WTC11 (cell line): Measurements from ENCODE around the gene CADM1. TPM values are rescaled to one million over a fixed set of nuclear protein-coding genes. Genes with fewer than 3 reads are reported as not detected.

ENCODE experiments used
- ATAC-seq: fragments of 200-7000 bp; cut with Tn5 transposase; 2 replicates; pipeline ENCODE4 v1.10.0; 2021; ENCODE audit warnings: mild to moderate bottlenecking, moderate library complexity
- CTCF ChIA-PET: fragments of 300-600 bp; sonication (Branson Sonifier 250); formaldehyde crosslinking; loops from one replicate; lab custom pipeline; 2021; ENCODE audit warnings: antibody characterized with exemption; lab: Charles Lee
- POLR2A ChIA-PET: fragments of 350-600 bp; sonication (Branson Sonifier 250); formaldehyde crosslinking; loops from one replicate; lab custom pipeline; 2021; ENCODE audit warnings: antibody characterized with exemption; lab: Charles Lee
- DNase-seq: peaks from one replicate; pipeline ENCODE4 v3.0.0; 2021; ENCODE audit warnings: low spot score
- H3K27ac Mint-ChIP-seq: 2 replicates; pipeline ENCODE4 v1.8.0; 2021; ENCODE audit warnings: mixed read lengths
- H3K27me3 Mint-ChIP-seq: 2 replicates; pipeline ENCODE4 v1.8.0; 2021; ENCODE audit warnings: low read depth, mild to moderate bottlenecking, moderate library complexity, mixed read lengths
- H3K36me3 Mint-ChIP-seq: 2 replicates; pipeline ENCODE4 v1.8.0; 2021; ENCODE audit warnings: mixed read lengths
- H3K4me1 Mint-ChIP-seq: 2 replicates; pipeline ENCODE4 v1.8.0; 2022; ENCODE audit warnings: mixed read lengths
- H3K4me3 Mint-ChIP-seq: 2 replicates; pipeline ENCODE4 v1.8.0; 2021; ENCODE audit warnings: mild to moderate bottlenecking, moderate library complexity, mixed read lengths
- H3K9me3 Mint-ChIP-seq: 2 replicates; pipeline ENCODE4 v1.8.0; 2021; ENCODE audit warnings: mixed read lengths
- AR ChIP-seq: fragments of 250-450 bp; sonication (Bioruptor Pico); IDR thresholded peaks from 2 replicates; pipeline ENCODE4 v1.9.0; 2021; ENCODE audit warnings: mild to moderate bottlenecking
- CREB1 ChIP-seq: sonication (generic); formaldehyde crosslinking; IDR thresholded peaks from 2 replicates; pipeline ENCODE4 v1.8.0; 2023; ENCODE audit warnings: mild to moderate bottlenecking, missing genetic modification reagents
- CTCF ChIP-seq: fragments of 200-600 bp; IDR thresholded peaks from 2 replicates; pipeline ENCODE4 v1.8.0; 2022; ENCODE audit warnings: antibody characterized with exemption
- FOXJ3 ChIP-seq: sonication (generic); formaldehyde crosslinking; IDR thresholded peaks from 2 replicates; pipeline ENCODE4 v1.9.0; 2021; ENCODE audit warnings: missing genetic modification reagents, mild to moderate bottlenecking, borderline replicate concordance
- FOXP4 ChIP-seq: sonication (generic); formaldehyde crosslinking; IDR thresholded peaks from 2 replicates; pipeline ENCODE4 v1.8.0; 2022; ENCODE audit warnings: mild to moderate bottlenecking, missing genetic modification reagents
- HMGA2 ChIP-seq: fragments of 250-450 bp; sonication (Bioruptor Pico); IDR thresholded peaks from 2 replicates; pipeline ENCODE4 v1.4.0; 2021; ENCODE audit warnings: mild to moderate bottlenecking, moderate library complexity
- IRF2 ChIP-seq: sonication (generic); formaldehyde crosslinking; IDR thresholded peaks from 2 replicates; pipeline ENCODE4 v1.8.0; 2022; ENCODE audit warnings: low read depth, missing genetic modification reagents, borderline replicate concordance
- MXD4 ChIP-seq: fragments of 250-450 bp; sonication (Bioruptor Pico); IDR thresholded peaks from 2 replicates; pipeline ENCODE4 v1.8.0; 2021; ENCODE audit warnings: mild to moderate bottlenecking, moderate library complexity, borderline replicate concordance
- MYBL2 ChIP-seq: sonication (generic); formaldehyde crosslinking; IDR thresholded peaks from 2 replicates; pipeline ENCODE4 v1.8.1; 2023; ENCODE audit warnings: mild to moderate bottlenecking, moderate library complexity, missing genetic modification reagents
- PRDM15 ChIP-seq: sonication (generic); formaldehyde crosslinking; IDR thresholded peaks from 2 replicates; pipeline ENCODE4 v1.8.0; 2022; ENCODE audit warnings: missing genetic modification reagents
- RELA ChIP-seq: sonication (generic); formaldehyde crosslinking; IDR thresholded peaks from 2 replicates; pipeline ENCODE4 v1.8.1; 2022; ENCODE audit warnings: missing genetic modification reagents, mild to moderate bottlenecking, borderline replicate concordance
- RORB ChIP-seq: fragments of 250-450 bp; sonication (Bioruptor Pico); IDR thresholded peaks from 2 replicates; pipeline ENCODE4 v1.9.0; 2021; ENCODE audit warnings: mild to moderate bottlenecking
- SMAD4 ChIP-seq: sonication (generic); formaldehyde crosslinking; IDR thresholded peaks from 2 replicates; pipeline ENCODE4 v1.8.0; 2022; ENCODE audit warnings: mild to moderate bottlenecking, missing genetic modification reagents
- TCF7 ChIP-seq: sonication (generic); formaldehyde crosslinking; IDR thresholded peaks from 2 replicates; pipeline ENCODE4 v1.8.0; 2022; ENCODE audit warnings: mild to moderate bottlenecking, low read depth, missing genetic modification reagents, moderate library complexity
- ZBTB43 ChIP-seq: sonication (generic); formaldehyde crosslinking; IDR thresholded peaks from 2 replicates; pipeline ENCODE4 v1.8.1; 2023; ENCODE audit warnings: mild to moderate bottlenecking, missing genetic modification reagents
- ZNF121 ChIP-seq: sonication (generic); formaldehyde crosslinking; IDR thresholded peaks from 2 replicates; pipeline ENCODE4 v1.8.0; 2023; ENCODE audit warnings: missing genetic modification reagents
- ZNF281 ChIP-seq: sonication (generic); formaldehyde crosslinking; IDR thresholded peaks from 2 replicates; pipeline ENCODE4 v1.8.0; 2023; ENCODE audit warnings: mild to moderate bottlenecking, missing genetic modification reagents
- total RNA-seq: library from RNA; stranded (reverse); gene quantifications from 3 replicates; pipeline ENCODE4 v1.2.3, GENCODE V29; 2021

The CADM1 gene
- total RNA-seq, 1 experiment from 2014 or later, result 26.8 TPM

GRCh38 chr11:115352805-115353485 lies 151.3 kb downstream of the CADM1 start:
- no peak for ATAC-seq
- Mint-ChIP-seq H3K27ac (no peak overlapping the region), H3K27me3 (no peaks in the 10 kb centered on the region), H3K4me3 (no peak overlapping the region), H3K9me3 (0 out of 2 replicates have a peak, but pooled peaks cover 4% of the 10 kb centered on the region), H3K36me3 (no peaks in the 10 kb centered on the region), H3K4me1 (no peaks in the 10 kb centered on the region)
- DNase-seq, result no peak
- POLR2A ChIA-PET, result no interaction called here
- TF ChIP-seq ZNF281 (CRISPR knock-in tag) (no peak), CTCF (no peak), MYBL2 (CRISPR knock-in tag) (no peak), HMGA2 (CRISPR knock-in tag) (no peak), ZBTB43 (CRISPR knock-in tag) (no peak), AR (CRISPR knock-in tag) (no peak), IRF2 (CRISPR knock-in tag) (no peak), FOXP4 (CRISPR knock-in tag) (no peak), RORB (no peak)
- CTCF ChIA-PET, result no interaction called here

- no peak overlapping the region for H3K27ac Mint-ChIP-seq
- TF ChIP-seq MXD4 (CRISPR knock-in tag) (no peak), FOXJ3 (CRISPR knock-in tag) (no peak), SMAD4 (CRISPR knock-in tag) (no peak), HMGA2 (CRISPR knock-in tag) (no peak), CREB1 (CRISPR knock-in tag) (no peak), PRDM15 (CRISPR knock-in tag) (no peak), RELA (CRISPR knock-in tag) (no peak), ZNF121 (CRISPR knock-in tag) (no peak), TCF7 (CRISPR knock-in tag) (no peak)
Observed at GRCh38 chr11:115349335-115350017, 154.7 kb downstream of the CADM1 start.

More at GRCh38 chr11:115349335-115350017, 154.7 kb downstream of the CADM1 start:
- DNase-seq (no peak), ATAC-seq (no peak)
- Mint-ChIP-seq H3K27me3 (no peaks in the 10 kb centered on the region; the same call in 1 of the 2 replicates), H3K4me3 (no peak overlapping the region), H3K36me3 (no peaks in the 10 kb centered on the region), H3K9me3 (no peaks in the 10 kb centered on the region), H3K4me1 (no peaks in the 10 kb centered on the region)
- ChIA-PET CTCF (no interaction called here), POLR2A (no interaction called here)
